Measurements from ENCODE around the gene VSTM4.
A peak's percentile ranks its signal among the peaks of the same experiment; 100 is the strongest.

GRCh38 chr10:48981310-48981907 is 133.9 kb downstream of the VSTM4 start:
- TF ChIP-seq, protein P1, sequence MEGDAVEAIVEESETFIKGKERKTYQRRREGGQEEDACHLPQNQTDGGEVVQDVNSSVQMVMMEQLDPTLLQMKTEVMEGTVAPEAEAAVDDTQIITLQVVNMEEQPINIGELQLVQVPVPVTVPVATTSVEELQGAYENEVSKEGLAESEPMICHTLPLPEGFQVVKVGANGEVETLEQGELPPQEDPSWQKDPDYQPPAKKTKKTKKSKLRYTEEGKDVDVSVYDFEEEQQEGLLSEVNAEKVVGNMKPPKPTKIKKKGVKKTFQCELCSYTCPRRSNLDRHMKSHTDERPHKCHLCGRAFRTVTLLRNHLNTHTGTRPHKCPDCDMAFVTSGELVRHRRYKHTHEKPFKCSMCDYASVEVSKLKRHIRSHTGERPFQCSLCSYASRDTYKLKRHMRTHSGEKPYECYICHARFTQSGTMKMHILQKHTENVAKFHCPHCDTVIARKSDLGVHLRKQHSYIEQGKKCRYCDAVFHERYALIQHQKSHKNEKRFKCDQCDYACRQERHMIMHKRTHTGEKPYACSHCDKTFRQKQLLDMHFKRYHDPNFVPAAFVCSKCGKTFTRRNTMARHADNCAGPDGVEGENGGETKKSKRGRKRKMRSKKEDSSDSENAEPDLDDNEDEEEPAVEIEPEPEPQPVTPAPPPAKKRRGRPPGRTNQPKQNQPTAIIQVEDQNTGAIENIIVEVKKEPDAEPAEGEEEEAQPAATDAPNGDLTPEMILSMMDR (IDR thresholded peaks at IDR 0.05) = peak; percentile 97
- TF ChIP-seq POLR2AphosphoS5 (IDR thresholded peaks at IDR 0.05; ENCODE audit: low read depth, low read length) = no peak
- TF ChIP-seq, protein P2, sequence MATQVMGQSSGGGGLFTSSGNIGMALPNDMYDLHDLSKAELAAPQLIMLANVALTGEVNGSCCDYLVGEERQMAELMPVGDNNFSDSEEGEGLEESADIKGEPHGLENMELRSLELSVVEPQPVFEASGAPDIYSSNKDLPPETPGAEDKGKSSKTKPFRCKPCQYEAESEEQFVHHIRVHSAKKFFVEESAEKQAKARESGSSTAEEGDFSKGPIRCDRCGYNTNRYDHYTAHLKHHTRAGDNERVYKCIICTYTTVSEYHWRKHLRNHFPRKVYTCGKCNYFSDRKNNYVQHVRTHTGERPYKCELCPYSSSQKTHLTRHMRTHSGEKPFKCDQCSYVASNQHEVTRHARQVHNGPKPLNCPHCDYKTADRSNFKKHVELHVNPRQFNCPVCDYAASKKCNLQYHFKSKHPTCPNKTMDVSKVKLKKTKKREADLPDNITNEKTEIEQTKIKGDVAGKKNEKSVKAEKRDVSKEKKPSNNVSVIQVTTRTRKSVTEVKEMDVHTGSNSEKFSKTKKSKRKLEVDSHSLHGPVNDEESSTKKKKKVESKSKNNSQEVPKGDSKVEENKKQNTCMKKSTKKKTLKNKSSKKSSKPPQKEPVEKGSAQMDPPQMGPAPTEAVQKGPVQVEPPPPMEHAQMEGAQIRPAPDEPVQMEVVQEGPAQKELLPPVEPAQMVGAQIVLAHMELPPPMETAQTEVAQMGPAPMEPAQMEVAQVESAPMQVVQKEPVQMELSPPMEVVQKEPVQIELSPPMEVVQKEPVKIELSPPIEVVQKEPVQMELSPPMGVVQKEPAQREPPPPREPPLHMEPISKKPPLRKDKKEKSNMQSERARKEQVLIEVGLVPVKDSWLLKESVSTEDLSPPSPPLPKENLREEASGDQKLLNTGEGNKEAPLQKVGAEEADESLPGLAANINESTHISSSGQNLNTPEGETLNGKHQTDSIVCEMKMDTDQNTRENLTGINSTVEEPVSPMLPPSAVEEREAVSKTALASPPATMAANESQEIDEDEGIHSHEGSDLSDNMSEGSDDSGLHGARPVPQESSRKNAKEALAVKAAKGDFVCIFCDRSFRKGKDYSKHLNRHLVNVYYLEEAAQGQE (IDR thresholded peaks at IDR 0.05; ENCODE audit: insufficient read depth in 1 of 2, low read depth in 2 of 2, low read length in 1 of 2) = no peak
